ENCODE results near the gene KRT37.

Gene KRT37

DNA sequence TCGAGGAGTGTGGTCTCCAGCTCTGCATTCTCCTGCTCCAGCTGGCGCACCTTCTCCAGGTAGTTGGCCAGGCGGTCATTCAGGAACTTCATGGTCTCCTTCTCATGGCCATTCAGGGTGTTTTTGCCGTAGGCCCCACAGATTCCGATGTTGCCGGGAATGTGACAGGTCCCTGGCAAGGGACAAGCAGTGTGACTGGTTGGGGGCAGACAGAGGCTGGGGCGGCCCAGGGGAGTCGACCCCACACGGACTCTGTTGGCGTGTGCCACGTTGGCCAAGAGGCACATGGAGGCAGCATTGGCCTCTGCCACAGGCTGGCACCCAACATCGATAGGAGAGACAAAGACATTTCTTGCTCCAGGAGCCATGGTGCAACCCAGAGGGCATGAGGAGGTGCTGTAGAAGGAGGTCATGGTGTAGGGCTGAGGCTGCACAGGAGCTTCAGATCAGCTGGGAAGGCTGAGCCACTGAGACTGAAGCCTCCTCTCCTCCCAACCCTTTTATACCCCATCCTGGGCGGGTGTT is at the start of gene KRT37:
KRT37 (minus strand) TSS at position 475 of the 525 bp plus-strand sequence; CDS start at position 413, 62 bp downstream.
- in situ Hi-C loops (cut with HindIII; ENCODE audit: low sequenced_read_pairs): no loop called here

DNA sequence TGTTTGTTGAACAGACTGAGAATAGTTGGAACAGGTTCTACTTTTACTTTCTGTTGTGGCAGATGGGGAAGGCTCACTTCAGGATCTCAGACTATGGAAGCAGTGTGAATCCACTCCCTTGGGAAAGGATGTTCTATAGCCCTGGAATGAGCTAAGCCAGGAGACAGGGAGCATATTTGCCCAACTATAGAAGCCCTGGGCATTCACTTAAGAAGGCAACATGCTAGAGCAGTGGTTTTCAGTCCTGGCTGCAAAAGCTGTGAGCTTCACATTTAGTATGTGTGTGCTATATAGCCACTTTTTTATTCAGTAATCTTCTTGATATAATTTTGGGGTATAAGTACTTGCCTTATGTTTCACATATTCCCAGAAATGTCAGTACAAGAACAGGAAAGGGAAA is 44.0 kb upstream of the KRT37 start:
- in situ Hi-C loops (cut with HindIII; ENCODE audit: low sequenced_read_pairs): no loop called here

DNA sequence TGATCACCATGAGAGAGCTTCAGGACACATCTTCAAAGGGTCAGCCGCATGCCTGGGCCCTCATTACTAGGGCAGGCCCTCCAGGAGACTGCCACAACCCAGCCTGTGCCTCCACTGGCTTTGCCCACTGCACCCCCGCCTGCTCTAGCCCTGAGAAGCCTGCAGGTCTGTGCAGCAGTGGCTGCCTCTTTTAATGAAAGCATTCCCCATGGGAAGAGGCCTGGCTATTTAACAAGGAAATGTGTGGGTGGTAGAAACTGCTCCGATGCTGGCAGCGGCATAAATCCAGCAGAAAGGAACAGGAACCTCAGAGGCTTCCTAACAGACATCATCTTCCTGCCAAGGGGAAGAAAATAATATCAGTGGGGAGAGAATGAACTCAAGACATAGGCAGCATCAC is 43.2 kb upstream of the KRT37 start:
- in situ Hi-C loops (cut with HindIII; ENCODE audit: low sequenced_read_pairs): no loop called here

DNA sequence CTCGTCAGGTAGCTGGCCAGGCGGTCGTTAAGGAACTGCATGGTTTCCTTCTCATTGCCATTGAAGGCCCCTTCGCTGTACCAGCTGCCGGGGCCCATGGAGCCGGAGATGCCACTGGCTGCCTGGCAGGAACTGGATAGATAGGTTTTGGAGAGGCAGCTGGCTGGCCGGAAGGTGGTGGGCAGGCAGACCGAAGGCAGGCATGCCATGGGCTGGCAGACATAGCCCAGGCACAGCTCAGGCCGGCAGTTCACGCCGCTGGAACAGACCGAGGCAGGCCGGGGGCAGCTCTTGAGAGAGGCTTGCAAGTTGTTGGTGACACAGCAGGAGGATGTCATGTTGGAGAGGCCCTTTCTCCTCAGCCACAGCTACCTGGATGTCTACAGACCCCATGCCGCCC is 42.6 kb upstream of the KRT37 start, which contains the start of gene KRT32:
KRT32 (minus strand) TSS at position 399 of the 400 bp plus-strand sequence; CDS start at position 338, 61 bp downstream.
- in situ Hi-C loops (cut with HindIII; ENCODE audit: low sequenced_read_pairs): no loop called here

DNA sequence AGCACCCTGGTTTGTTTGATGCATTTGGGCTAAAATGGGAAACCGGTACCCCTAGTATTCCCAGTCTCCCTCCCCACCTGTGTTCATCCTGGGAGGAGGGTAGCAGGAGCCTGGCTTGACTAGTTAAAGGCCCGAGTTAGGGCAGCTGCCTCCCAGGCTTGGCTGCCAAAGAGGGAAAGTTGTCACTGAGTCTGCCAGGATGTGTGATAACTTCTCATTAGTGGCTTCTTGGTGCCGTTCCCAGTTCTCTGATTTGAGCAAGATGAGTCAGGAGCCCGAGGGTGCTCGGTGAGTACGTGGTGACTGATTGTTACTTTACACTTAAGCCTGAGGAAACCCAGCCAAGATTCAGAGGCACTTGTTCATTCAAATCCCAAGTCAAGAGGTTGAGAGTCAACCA is 40.3 kb upstream of the KRT37 start:
- in situ Hi-C loops (cut with HindIII; ENCODE audit: low sequenced_read_pairs): no loop called here

DNA sequence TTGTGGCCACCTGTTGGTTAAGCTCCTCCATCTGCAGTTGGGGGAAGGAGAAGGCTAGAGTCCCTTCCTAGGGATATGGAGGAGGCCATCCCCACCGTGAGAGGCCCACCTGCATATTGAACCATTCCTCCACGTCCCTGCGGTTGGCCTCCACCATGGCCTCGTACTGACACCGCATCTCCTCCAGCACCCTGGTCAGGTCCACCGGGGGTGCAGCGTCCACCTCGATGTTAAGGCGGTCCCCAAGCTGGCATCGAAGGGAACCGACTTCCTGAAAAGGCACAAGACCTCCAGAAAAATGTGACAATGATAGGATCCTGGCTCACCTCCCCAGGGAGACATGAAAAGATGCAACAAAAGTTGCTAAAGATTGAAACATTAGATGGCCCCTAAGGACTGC is 39.8 kb upstream of the KRT37 start:
- in situ Hi-C loops (cut with HindIII; ENCODE audit: low sequenced_read_pairs): no loop called here

DNA sequence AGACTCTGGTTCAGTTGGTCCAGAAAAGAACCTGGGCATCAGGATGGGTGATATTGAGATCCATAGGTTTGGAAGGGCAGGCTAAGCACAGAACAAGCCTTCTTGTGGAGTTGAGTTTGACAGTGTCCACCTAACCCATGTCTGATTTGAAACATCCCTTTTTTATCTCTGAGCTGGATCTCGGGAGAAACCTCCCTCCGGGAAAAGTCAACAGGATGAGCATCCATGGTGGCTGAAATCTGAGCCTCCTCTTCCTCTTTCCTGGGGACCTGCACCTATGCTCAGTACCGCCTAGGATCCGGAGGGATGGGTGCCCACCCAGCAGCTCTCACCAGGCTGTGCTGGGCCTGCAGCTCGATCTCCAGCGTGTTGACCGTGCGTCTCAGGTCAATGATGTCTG is 39.4 kb upstream of the KRT37 start:
- in situ Hi-C loops (cut with HindIII; ENCODE audit: low sequenced_read_pairs): no loop called here

DNA sequence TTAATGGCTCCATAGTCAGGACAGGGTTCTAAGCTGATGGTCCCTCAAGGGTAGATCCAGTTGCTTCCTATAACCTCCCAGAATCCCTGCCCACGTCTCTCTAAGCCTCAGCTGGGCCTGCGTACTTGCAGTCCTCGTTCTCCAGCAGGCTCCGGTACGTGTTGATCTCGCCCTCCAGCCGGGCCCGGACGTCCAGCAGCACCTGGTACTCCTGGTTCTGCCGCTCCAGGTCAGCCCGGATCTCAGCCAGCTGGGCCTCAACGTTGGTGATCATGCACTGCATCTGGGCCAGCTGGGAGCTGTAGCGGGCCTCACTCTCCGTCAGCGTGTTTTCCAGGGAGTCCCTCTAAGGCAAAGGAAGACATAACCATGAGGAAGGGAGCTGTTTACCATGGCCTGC is 38.3 kb upstream of the KRT37 start:
- in situ Hi-C loops (cut with HindIII; ENCODE audit: low sequenced_read_pairs): no loop called here

DNA sequence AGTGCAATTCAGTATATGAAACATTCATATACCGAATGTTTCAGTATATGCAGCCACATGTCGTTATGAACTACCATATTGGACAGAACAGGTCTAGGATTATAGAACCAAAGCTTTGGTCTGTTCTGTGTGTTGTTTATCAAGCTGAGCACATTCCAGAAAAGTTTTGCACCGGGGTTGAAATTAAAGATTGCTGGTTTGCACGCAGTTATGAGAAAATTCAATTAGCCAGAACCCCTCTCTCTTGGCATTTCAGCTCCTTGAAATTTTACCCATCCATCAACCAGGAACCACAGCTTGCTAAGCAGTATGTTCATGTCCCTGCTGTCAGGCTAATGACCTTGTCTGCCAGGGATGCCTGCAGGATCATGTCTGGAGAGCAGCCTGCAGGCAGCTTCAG is 33.3 kb upstream of the KRT37 start:
- in situ Hi-C loops (cut with HindIII; ENCODE audit: low sequenced_read_pairs): no loop called here

DNA sequence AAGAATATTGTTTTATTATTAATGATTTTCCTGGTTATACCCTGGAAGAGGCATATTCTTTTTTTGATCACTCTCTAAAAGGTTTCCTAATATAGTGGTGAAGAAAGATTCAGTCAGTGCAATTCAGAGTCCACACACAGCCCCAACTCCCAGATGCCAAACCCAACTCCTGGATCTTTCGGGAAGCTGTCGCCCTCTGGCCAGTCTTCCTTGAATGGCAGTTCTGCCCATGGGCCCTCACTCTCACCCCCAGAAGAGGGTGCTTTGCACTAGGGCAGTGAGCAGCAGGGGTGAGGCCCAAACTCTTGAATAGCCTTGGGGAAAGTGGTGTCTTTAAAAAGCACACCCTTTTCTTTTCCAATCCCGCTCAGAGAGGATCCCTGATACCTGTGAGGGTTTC is 31.8 kb upstream of the KRT37 start:
- in situ Hi-C loops (cut with HindIII; ENCODE audit: low sequenced_read_pairs): no loop called here

DNA sequence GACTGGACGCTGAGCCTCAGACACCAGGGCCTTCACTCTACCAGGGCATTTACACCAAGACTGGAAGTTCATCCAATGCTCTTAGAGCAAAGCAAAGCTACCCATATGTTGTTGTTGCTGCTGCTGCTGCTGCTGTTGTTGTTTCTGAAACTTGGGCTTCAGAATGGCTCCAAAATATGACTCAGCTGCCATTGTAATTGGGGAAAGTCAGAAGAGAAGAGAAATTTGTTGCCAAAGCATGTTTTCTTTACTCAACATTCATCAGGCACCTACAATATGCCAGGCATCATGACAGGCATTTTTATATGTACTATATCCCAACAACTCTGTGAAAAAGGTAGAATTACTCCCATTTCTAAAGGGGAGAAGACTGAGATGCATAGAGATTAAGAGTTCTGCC is 30.9 kb upstream of the KRT37 start:
- in situ Hi-C loops (cut with HindIII; ENCODE audit: low sequenced_read_pairs): no loop called here

DNA sequence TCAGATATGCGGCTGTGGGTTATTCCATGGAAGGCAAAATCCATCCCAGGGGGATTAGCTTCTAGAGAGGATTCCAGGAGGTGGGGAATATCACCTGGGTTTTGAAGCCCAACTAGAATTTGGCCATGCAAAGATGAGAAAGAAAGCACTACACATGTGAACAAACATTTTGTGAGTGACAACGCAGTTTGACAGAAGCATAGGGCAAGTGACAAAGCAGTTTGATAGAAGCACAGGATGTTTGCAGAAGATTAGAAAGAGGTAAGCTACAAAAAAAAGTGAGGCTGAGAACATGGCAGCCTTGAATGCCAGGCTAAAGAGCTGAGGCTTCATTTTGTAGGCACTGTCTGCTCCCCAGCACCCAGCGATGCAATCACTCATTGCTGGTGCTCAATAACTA is 28.7 kb upstream of the KRT37 start:
- in situ Hi-C loops (cut with HindIII; ENCODE audit: low sequenced_read_pairs): no loop called here

DNA sequence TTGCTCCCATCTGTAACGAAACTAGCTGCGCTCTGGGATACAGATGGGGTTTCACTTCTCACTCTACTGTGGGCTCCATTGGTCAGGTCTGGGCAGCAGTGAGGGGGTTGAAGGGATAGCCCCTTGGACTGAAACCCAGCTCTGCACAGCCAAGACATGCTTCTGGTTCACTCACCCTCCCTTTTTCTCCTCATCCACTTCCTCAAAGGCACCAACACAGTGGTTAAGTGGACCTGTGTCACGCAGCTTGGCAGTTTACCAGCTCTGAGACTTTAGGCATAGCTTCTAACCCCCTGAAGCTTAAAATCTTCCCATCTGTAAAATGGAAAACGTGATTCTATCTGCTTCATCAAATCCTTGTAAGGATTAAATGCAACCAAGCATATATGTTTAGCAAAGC is 27.9 kb upstream of the KRT37 start:
- in situ Hi-C loops (cut with HindIII; ENCODE audit: low sequenced_read_pairs): no loop called here

DNA sequence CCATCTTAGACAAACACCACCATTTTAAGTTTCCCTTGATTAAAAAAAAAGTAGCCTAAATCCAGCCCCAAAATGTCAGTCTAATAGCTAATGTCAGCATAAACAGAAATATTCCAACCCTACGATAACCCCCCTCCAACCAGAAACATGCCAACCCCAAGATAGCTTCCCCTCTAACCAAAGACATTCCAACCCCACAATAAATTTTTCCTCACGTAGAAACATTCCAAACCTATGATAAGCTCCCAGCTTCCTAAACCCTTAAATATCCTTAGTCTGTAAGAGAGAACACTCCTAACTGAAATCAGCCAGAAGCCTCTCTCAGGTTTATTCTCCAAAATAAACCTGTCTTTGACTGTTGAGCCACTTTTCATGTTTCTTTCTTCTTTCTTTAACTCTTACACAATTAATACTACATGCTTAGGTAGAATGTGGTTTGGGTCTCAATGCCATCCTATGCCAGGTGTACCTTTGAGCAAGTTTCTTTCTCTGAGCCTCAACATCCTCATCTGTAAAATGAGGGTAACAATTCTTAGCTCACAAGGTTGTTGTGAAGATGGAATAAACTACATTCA is 26.9 kb upstream of the KRT37 start:
- in situ Hi-C loops (cut with HindIII; ENCODE audit: low sequenced_read_pairs): no loop called here

DNA sequence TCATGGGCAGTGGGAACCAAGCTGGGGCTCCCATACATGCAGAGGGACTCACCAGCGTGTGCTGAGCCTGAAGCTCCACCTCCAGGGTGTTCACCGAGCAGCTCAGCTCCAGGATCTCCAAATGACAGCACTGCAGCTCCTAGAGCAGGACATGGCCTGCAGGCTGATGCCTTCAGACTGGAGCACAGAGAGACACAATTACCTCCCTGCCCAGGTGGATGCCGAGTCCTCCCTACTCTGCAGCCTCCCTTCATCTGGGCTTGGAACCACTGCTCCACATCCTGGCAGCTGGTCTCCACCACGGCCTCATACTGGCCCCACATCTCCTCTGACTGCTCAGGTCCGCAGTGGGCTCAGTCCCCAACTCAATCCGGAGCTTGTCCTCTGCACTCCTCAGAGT is 24.6 kb upstream of the KRT37 start:
- in situ Hi-C loops (cut with HindIII; ENCODE audit: low sequenced_read_pairs): no loop called here

DNA sequence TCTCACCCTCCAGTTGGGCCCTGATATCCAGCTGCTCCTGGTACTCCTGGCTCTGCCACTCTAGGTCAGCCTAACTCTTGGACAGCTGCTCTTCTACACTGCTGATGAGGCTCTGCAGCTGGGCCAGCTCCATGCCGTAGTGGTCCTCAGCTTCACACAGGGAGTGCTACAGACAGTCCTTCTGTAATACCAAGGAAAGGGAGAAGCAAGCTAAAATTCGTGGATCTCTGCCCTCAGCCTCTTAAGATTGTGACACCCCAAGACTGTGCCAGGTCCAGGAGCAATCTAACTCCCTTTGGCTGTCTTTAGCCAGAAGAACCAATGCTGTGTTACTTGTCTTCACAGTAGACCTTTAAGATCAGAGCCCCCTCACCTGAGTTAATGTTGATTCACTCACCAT is 24.1 kb upstream of the KRT37 start:
- in situ Hi-C loops (cut with HindIII; ENCODE audit: low sequenced_read_pairs): no loop called here

DNA sequence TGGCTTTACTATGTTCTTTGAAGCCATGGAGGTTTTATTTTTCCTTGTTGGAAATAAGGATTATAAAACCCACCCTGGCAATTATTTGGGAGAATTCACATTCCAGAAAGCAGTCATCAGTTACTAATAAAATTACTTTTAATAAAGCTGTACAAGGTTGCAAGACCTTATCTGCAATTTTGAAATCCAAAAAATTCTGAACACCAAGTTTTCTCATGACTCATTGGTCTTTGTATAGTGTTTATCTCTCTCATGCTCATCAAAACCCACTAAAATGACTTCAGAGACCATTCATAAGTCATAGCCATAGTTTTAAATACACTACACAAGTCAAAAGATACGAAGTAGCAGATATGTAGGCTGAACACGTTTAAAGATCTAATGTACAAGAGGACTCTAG is 22.4 kb upstream of the KRT37 start:
- in situ Hi-C loops (cut with HindIII; ENCODE audit: low sequenced_read_pairs): no loop called here

DNA sequence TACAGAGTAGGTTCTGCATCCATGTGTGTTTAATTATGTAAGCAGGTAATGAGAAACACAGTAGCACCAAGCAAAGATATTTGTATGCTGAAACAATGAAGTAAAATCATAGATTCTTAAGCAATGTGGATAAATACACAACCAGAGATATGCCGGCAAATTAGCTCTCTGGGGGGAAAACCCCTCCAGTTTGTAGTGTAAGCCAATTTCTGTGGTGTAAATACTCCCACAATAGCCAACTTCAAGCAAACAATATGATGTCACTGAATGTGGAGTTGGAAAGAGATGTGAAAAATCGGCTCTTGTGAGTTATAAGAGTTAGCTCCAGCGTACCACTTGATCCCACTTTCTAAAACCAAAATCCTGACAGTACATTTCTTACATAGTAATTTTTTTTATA is 20.3 kb upstream of the KRT37 start:
- in situ Hi-C loops (cut with HindIII; ENCODE audit: low sequenced_read_pairs): no loop called here

DNA sequence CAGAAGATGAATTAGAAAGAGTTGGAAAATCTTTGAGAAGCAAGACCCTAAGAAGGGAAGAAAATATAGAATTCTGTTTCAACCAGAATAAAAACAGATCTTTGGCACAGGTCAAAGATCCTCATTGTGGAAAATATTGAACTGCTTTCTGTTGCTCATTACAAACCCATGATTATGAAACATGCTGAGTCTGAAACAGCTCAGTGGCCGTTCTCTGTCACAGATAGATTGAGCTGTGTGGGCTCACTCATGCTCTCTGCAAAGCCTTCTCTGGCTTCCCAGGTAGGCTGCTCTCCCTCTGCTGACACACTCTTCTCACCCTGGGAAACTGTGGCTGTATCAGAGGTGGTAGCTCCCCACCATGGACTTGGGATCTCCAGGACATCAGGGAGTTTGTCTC is 19.8 kb upstream of the KRT37 start:
- in situ Hi-C loops (cut with HindIII; ENCODE audit: low sequenced_read_pairs): no loop called here

DNA sequence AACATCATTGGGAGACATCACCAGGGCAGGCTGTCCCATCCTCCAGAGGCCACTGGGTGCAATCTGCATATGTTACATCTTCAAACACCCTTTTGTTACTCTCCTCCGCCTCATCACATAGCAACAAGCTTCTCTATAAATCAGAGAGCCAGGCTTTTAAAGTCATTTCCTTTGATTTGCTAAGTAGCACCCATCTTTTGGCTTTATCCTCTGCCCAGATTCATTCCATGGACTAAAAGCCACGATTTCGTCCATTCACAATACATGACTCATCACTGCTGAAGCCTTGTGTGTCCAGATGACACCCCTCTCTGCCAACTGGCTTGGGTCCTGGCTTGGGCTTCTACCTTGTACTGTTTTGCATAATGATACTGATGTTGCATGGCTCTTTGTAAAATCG is 18.4 kb upstream of the KRT37 start:
- in situ Hi-C loops (cut with HindIII; ENCODE audit: low sequenced_read_pairs): no loop called here

DNA sequence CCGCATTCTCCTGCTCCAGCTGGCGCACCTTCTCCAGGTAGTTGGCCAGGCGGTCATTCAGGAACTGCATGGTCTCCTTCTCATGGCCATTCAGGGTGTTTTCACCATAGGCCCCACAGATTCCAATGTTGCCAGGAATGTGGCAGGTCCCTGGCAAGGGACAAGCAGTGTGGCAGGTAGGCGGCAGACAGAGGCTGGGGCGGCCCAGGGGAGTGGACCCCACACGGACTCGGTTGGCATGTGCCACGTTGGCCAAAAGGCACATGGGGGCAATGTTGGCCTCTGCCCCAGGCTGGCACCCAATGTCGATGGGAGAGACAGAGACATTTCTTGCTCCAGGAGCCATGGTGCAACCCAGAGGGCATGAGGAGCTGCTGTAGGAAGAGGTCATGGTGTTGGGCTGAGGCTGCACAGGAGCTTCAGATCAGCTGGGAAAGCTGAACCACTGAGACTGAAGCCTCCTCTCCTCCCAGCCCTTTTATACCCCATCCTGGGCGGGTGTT is 16.2 kb upstream of the KRT37 start, which contains the start of gene KRT38:
KRT38 (minus strand) TSS at position 453 of the 503 bp plus-strand sequence; CDS start at position 391, 62 bp downstream.
- in situ Hi-C loops (cut with HindIII; ENCODE audit: low sequenced_read_pairs): no loop called here

DNA sequence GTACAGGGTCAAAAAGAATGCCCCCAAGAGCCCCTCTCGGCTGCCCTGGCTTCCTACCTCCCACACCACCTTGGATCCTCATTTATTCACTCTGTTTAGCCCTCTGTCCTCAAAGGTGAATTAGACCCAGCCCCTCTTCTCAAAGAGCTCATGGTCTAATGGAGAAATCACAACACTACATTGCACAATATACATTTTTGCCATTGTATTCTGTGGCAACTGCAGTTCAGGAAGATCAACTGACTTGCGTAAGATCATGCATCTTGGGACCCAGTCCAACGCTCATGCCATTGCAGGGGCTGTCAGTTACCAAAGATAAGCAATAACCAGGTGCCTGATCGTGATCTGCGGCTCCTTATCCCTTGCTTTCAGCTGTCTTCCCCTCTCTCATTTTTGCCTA is 15.0 kb upstream of the KRT37 start:
- in situ Hi-C loops (cut with HindIII; ENCODE audit: low sequenced_read_pairs): no loop called here

DNA sequence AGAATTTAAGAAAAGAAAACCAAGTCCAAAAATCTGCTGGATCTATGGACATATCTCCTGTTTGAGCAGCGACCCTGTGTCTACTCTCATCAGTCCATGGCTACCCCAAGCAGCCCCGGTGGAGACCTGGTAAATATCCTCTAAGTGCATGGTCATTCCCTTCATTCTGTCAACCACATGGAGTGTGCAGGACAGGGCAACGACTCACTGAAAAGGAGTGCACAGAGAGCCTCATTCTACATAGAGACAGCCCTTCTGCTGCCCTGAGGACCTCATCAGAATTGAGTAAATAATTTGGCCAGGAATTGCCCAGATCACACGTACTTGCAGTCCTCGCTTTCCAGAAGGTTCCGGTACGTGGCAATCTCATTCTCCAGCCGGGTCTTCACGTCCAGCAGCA is 13.4 kb upstream of the KRT37 start:
- in situ Hi-C loops (cut with HindIII; ENCODE audit: low sequenced_read_pairs): no loop called here

Data from DLD1 (cell line).